Stimulated activated CD8-positive, alpha-beta memory T cell treated with anti-CD3 and anti-CD28 coated beads, Interleukin-7, amount 100 ng/mL, for 24 hours (primary cell): ENCODE measurements around the gene SSH2.
"Not testable (repeated sequence)": the region's sequence is repeated elsewhere in the genome, so short reads cannot be mapped to it uniquely, and the experiment has no call there.

Experiments used
- DNase-seq: peaks from one replicate; pipeline ENCODE4 v3.0.0-alpha.2; 2020; ENCODE audit warnings: low read depth

Gene SSH2

GRCh38 chr17:29929533-29930408 lies at the start of gene SSH2:
SSH2 (minus strand) TSS chr17:29930228; CDS start chr17:29930000, 228 bp downstream.
- DNase-seq = peak; percentile 73

GRCh38 chr17:29977836-29978235 lies 47.8 kb upstream of the SSH2 start:
- no peak for DNase-seq

- DNase-seq = no peak
These were observed 43.0 kb upstream of the SSH2 start for GRCh38 chr17:29973005-29973404.

- no peak for DNase-seq
These were observed 42.2 kb upstream of the SSH2 start for GRCh38 chr17:29972277-29972676.

- no peak for DNase-seq
These were observed 38.2 kb upstream of the SSH2 start for GRCh38 chr17:29968271-29968670.

- no peak for DNase-seq
These were observed 32.6 kb upstream of the SSH2 start for GRCh38 chr17:29962656-29963055.

- DNase-seq = no peak
These were observed 29.8 kb upstream of the SSH2 start for GRCh38 chr17:29959658-29960337.

GRCh38 chr17:29958947-29959657 lies 29.1 kb upstream of the SSH2 start:
- DNase-seq = no peak

GRCh38 chr17:29957488-29957887 lies 27.5 kb upstream of the SSH2 start:
- not testable (repeated sequence) for DNase-seq

GRCh38 chr17:29956225-29956624 lies 26.2 kb upstream of the SSH2 start:
- DNase-seq = no peak

- no peak for DNase-seq
These were observed 24.4 kb upstream of the SSH2 start for GRCh38 chr17:29954405-29954804.

GRCh38 chr17:29949696-29950095 lies 19.7 kb upstream of the SSH2 start:
- DNase-seq = no peak

GRCh38 chr17:29948448-29949215 lies 18.6 kb upstream of the SSH2 start:
- no peak for DNase-seq

- no peak for DNase-seq
These were observed 15.3 kb upstream of the SSH2 start for GRCh38 chr17:29945281-29945680.

GRCh38 chr17:29941334-29941733 lies 11.3 kb upstream of the SSH2 start, which contains the start of gene EFCAB5:
EFCAB5 (plus strand) TSS chr17:29941634; CDS start chr17:29941797, 163 bp downstream.
- no peak for DNase-seq

GRCh38 chr17:29936724-29937123 lies 6.7 kb upstream of the SSH2 start:
- no peak for DNase-seq

- DNase-seq = not testable (repeated sequence)
These were observed 5.9 kb upstream of the SSH2 start for GRCh38 chr17:29935909-29936308.

- DNase-seq = no peak
These were observed 3.4 kb upstream of the SSH2 start for GRCh38 chr17:29933379-29933778.

- peak; percentile 25 for DNase-seq
These were observed 1.4 kb upstream of the SSH2 start for GRCh38 chr17:29931231-29931932.

GRCh38 chr17:29930409-29931010 lies 482 bp upstream of the SSH2 start:
- DNase-seq = no peak
